ENCODE measurements around the gene GAGE12J. TPM values are rescaled to one million over a fixed set of nuclear protein-coding genes. Genes with fewer than 3 reads are reported as not detected.
"Not testable (repeated sequence)": the region's sequence is repeated elsewhere in the genome, so short reads cannot be mapped to it uniquely, and the experiment has no call there.

The GAGE12J gene
- polyA plus RNA-seq, 1 donor (not counting 4 experiments of a cell fraction or from before 2014, with no cell fraction given), result not detected

- TF ChIP-seq CTCF (optimal IDR thresholded peaks at IDR 0.05 in 1 of 3, IDR thresholded peaks at IDR 0.05 in 1 of 3, conservative IDR thresholded peaks at IDR 0.05 in 1 of 3; ENCODE audit: extremely low read depth in 1 of 3, insufficient read depth in 2 of 3, low read length in 3 of 3) (no peak), EZH2 (IDR thresholded peaks at IDR 0.05; ENCODE audit: low read length) (no peak)
- Histone ChIP-seq H3K4me2 (ENCODE audit: control insufficient read depth, extremely low read depth, insufficient read depth, low read depth, low read length) (no peak overlapping the region), H3K9me1 (ENCODE audit: control insufficient read depth, extremely low read depth, insufficient read depth, low read length) (no peaks in the 10 kb centered on the region), H3K79me2 (ENCODE audit: control insufficient read depth, insufficient read depth, low read length) (no peaks in the 10 kb centered on the region), H3K9me3 (ENCODE audit: control insufficient read depth, low read depth, low read length) (no peaks in the 10 kb centered on the region), H3K4me3 (ENCODE audit: control insufficient read depth in 2 of 3, extremely low read depth in 1 of 3, insufficient read depth in 2 of 3, low read depth in 1 of 3, low read length in 3 of 3) (no peak overlapping the region), H3K27me3 (ENCODE audit: control insufficient read depth, extremely low read depth, insufficient read depth, low read length) (no peaks in the 10 kb centered on the region), H3K9ac (ENCODE audit: control insufficient read depth, extremely low read depth, insufficient read depth, low read length) (no peak overlapping the region), H3K27ac (ENCODE audit: control insufficient read depth, insufficient read depth, low read length) (no peak overlapping the region), H4K20me1 (ENCODE audit: control insufficient read depth, extremely low read depth, insufficient read depth, low read length) (no peaks in the 10 kb centered on the region), H3K36me3 (ENCODE audit: control insufficient read depth in 2 of 2, extremely low read depth in 1 of 2, insufficient read depth in 2 of 2, low read length in 2 of 2) (no peaks in the 10 kb centered on the region), H3K4me1 (ENCODE audit: control insufficient read depth, extremely low read depth, insufficient read depth, low read length) (no peaks in the 10 kb centered on the region), H2AFZ (ENCODE audit: control insufficient read depth, low read length) (no peak overlapping the region)
- DNase-seq (ENCODE audit: low read depth, low spot score) (no peak), FAIRE-seq (no peak)
- dilution Hi-C loops (cut with MboI; ENCODE audit: extremely low pct_ligation_motif_present, low sequenced_read_pairs), result no loop called here
These were observed 29.2 kb upstream of the GAGE12J start for GRCh38 chrX:49292400-49293362.

GRCh38 chrX:49299293-49299692 lies 22.5 kb upstream of the GAGE12J start:
- H3K9ac ChIP-seq (ENCODE audit: control insufficient read depth, extremely low read depth, insufficient read depth, low read length); H3K9me3 ChIP-seq (ENCODE audit: control insufficient read depth, low read depth, low read length); DNase-seq (ENCODE audit: low read depth, low spot score); H3K4me1 ChIP-seq (ENCODE audit: control insufficient read depth, extremely low read depth, insufficient read depth, low read length); FAIRE-seq; H3K36me3 ChIP-seq (ENCODE audit: control insufficient read depth in 2 of 2, extremely low read depth in 1 of 2, insufficient read depth in 2 of 2, low read length in 2 of 2); H3K4me3 ChIP-seq (ENCODE audit: control insufficient read depth in 2 of 3, extremely low read depth in 1 of 3, insufficient read depth in 2 of 3, low read depth in 1 of 3, low read length in 3 of 3); H3K27ac ChIP-seq (ENCODE audit: control insufficient read depth, insufficient read depth, low read length); H3K4me2 ChIP-seq (ENCODE audit: control insufficient read depth, extremely low read depth, insufficient read depth, low read depth, low read length); H4K20me1 ChIP-seq (ENCODE audit: control insufficient read depth, extremely low read depth, insufficient read depth, low read length); H3K9me1 ChIP-seq (ENCODE audit: control insufficient read depth, extremely low read depth, insufficient read depth, low read length); H2AFZ ChIP-seq (ENCODE audit: control insufficient read depth, low read length); H3K79me2 ChIP-seq (ENCODE audit: control insufficient read depth, insufficient read depth, low read length); H3K27me3 ChIP-seq (ENCODE audit: control insufficient read depth, extremely low read depth, insufficient read depth, low read length); dilution Hi-C loops (cut with MboI; ENCODE audit: extremely low pct_ligation_motif_present, low sequenced_read_pairs): not testable (repeated sequence)

Data from keratinocyte (primary cell).